Measurements from ENCODE around the gene RAB30. TPM values are rescaled to one million over a fixed set of nuclear protein-coding genes. Genes with fewer than 3 reads are reported as not detected.
"Not testable (repeated sequence)": the region's sequence is repeated elsewhere in the genome, so short reads cannot be mapped to it uniquely, and the experiment has no call there.

The RAB30 gene
- total and polyA plus RNA-seq, 12 donors = 2.5 to 29.4 (median 21.7) TPM

DNA sequence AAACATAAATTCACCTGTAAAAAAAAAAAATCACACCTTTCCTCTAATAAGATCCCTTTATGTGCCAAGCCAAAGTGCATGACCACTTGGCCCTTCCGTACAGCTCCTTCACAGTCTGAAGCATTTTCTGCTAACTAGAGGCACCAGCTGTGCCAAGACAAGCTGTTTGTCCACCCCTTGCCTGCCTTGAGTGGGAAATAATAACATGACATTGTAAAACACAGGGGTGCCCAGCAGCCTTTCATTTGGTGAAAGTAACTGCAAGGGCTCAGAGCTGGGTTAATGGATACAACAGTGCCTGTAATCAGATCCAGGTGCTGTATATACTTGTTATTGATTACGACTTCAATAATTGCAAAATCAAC is 110.9 kb downstream of the RAB30 start:
- ATAC-seq (no peak), DNase-seq (no peak)
- no peaks in the 10 kb centered on the region for H3K27me3 ChIP-seq
- peak overlapping the region in 1 of 10 donors; percentile 7 for H3K27ac ChIP-seq
- no peak overlapping the region for H3K4me3 ChIP-seq
- WGBS, 2 donors = 79 to 88% methylated on average over 2 of the region's 2 CpGs
- H3K36me3 ChIP-seq = no peaks in the 10 kb centered on the region
- intact Hi-C loops (cut with DNase I) = no loop called here
- no peaks in the 10 kb centered on the region for H3K4me1 ChIP-seq
- TF ChIP-seq, protein P1, sequence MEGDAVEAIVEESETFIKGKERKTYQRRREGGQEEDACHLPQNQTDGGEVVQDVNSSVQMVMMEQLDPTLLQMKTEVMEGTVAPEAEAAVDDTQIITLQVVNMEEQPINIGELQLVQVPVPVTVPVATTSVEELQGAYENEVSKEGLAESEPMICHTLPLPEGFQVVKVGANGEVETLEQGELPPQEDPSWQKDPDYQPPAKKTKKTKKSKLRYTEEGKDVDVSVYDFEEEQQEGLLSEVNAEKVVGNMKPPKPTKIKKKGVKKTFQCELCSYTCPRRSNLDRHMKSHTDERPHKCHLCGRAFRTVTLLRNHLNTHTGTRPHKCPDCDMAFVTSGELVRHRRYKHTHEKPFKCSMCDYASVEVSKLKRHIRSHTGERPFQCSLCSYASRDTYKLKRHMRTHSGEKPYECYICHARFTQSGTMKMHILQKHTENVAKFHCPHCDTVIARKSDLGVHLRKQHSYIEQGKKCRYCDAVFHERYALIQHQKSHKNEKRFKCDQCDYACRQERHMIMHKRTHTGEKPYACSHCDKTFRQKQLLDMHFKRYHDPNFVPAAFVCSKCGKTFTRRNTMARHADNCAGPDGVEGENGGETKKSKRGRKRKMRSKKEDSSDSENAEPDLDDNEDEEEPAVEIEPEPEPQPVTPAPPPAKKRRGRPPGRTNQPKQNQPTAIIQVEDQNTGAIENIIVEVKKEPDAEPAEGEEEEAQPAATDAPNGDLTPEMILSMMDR (IDR thresholded peaks at IDR 0.05) = no peak
- H3K9me3 ChIP-seq = no peaks in the 10 kb centered on the region

DNA sequence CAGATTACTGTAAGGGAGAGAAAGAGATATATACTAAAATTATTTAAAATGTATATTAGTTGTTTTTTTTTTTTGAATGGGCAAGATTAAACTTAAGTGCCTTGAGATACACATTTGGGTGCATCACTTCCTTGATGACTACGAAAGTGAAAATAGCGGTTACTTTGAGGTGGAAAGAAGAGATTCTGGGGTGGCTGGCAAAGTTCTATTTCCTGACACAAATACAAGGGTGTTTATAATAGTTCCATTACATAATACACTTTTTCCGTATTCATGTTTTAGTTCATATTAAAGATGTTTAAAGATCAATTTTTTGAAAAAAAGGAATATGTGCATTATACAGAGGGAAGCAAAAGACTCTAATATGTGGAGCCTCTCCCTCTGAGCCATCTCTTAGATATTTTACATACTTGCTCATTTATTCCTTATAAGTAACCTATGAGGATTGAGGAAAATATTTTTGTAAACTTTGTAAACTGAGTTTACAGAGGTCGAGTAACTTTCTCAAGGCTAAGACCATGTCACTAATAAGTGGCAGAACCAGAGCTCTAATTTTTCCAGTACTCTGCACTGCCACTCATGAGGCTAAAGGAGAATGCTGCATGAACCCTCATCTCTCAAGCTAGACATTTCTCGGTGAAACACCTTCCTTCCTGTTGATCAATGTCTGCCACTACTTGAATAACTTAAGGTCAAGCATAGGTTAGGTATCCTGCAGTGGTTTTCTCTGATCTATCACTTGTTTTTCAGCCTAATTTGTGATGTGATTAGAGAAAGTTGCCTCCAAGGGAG is 111.5 kb downstream of the RAB30 start:
- no peak for ATAC-seq

DNA sequence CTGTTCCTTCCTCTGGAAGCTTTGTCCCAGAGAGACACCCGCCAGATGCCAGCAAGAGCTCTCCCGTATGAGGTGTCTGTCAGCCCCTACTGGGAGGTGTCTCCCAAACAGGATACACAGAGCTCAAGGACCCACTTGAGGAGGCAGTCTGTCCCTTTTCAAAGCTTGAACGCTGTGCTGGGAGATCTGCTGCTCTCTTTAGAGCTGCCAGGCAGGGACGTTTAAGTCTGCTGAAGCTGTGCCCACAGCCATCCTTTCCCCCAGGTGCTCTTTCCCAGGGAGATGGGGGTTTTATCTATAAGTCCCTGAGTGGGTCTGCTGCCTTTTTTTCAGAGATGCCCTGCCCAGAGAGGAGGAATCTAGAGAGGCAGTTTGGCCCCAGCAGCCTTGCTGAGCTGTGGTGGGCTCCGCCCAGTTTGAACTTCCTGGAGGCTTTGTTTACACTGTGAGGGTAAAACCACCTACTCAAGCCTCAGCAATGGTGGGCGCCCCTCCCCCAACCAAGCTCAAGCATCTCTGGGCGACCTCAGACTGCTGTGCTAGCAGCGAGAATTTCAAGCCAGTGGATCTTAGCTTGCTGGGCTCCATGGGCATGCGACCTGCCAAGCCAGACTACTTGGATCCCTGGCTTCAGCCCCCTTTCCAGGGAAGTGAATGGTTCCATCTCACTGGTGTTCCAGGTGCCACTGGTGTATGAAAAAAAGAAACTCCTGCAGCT is 115.8 kb downstream of the RAB30 start:
- H3K27me3 ChIP-seq; H3K36me3 ChIP-seq; H3K4me3 ChIP-seq; H3K4me1 ChIP-seq; intact Hi-C loops (cut with DNase I); ATAC-seq: not testable (repeated sequence)
- 56 to 58% methylated on average over 9 of the region's 9 CpGs for WGBS, 2 donors
- H3K27ac ChIP-seq = peak overlapping the region in 1 of 10 donors; percentile 40
- peaks cover 0 to 25% (median 0%) of the 10 kb centered on the region in 11 donors for H3K9me3 ChIP-seq
- DNase-seq = peak in 1 of 2 donors; percentile 21

More for the DNA sequence above, 111.5 kb downstream of the RAB30 start:
- DNase-seq = no peak
- WGBS, 2 donors = 67 to 70% methylated on average over 5 of the region's 5 CpGs
- Histone ChIP-seq H3K27me3 (no peaks in the 10 kb centered on the region), H3K36me3 (no peaks in the 10 kb centered on the region), H3K4me1 (no peaks in the 10 kb centered on the region), H3K27ac (peak overlapping the region in 1 of 10 donors; percentile 52), H3K4me3 (no peak overlapping the region), H3K9me3 (peaks cover 0 to under 1% (median 0%) of the 10 kb centered on the region in 11 donors)
- intact Hi-C loops (cut with DNase I) = no loop called here
- TF ChIP-seq, protein P1 (IDR thresholded peaks at IDR 0.05) = no peak

DNA sequence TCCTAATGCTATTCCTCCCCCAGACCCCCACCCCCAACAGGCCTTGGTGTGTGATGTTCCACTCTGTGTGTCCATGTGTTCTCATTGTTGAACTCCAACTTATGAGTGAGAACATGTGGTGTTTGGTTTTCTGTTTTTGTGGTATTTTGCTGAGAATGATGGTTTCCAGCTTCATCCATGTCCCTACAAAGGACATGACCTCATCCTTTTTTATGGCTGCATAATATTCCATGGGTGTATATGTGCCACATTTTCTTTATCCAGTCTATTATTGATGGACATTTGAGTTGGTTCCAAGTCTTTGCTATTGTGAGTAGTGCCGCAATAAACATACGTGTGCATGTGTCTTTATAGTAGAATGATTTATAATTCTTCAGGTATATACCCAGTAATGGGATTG is 121.2 kb downstream of the RAB30 start:
- H3K4me1 ChIP-seq; DNase-seq; H3K36me3 ChIP-seq; H3K27me3 ChIP-seq; H3K4me3 ChIP-seq; ATAC-seq; intact Hi-C loops (cut with DNase I); H3K27ac ChIP-seq: not testable (repeated sequence)
- H3K9me3 ChIP-seq = peaks cover 0 to 40% (median 5%) of the 10 kb centered on the region in 11 donors
- 98% methylated on average over 2 of the region's 2 CpGs for WGBS, 2 donors

DNA sequence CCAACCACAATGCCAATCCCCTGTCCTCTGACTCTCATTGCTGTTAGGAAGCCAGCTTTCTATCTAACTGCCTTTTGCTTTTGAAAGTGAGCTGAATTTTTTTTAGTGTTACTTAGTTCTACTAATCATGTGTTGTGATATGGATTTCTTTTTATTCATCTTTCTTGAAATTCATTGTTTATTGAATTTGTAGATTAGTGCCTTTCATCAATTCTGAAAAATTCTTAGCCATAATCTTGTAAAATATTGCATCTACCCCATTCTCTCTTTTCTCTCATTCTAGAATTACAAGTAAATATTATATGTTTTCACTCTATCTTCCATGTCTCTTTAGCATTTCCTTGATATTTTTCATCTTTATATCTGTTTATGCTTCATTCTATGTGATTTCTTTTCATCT is 122.3 kb downstream of the RAB30 start:
- ATAC-seq = no peak
- intact Hi-C loops (cut with DNase I) = no loop called here
- H3K4me1 ChIP-seq = no peaks in the 10 kb centered on the region
- H3K9me3 ChIP-seq = peaks cover 0 to 31% (median 5%) of the 10 kb centered on the region in 11 donors
- H3K27me3 ChIP-seq = no peaks in the 10 kb centered on the region
- no peak overlapping the region for H3K27ac ChIP-seq
- DNase-seq = no peak
- H3K36me3 ChIP-seq = no peaks in the 10 kb centered on the region
- TF ChIP-seq, protein P1 (IDR thresholded peaks at IDR 0.05) = no peak
- H3K4me3 ChIP-seq = no peak overlapping the region

All from heart right ventricle (tissue), 16 donors.